Activated CD8-positive, alpha-beta T cell treated with anti-CD3 and anti-CD28 coated beads for 36 hours (primary cell): ENCODE measurements around the gene FCGR3A. TPM values are rescaled to one million over a fixed set of nuclear protein-coding genes. Genes with fewer than 3 reads are reported as not detected.

ENCODE experiments used
- ATAC-seq: fragments of 200-7000 bp; cut with Tn5 transposase; one replicate; pipeline ENCODE4 v1.10.0; 2021; ENCODE audit warnings: mild to moderate bottlenecking, moderate library complexity
- CTCF ChIA-PET: fragments of 350-600 bp; sonication (Branson Sonifier 250); formaldehyde crosslinking; loops from one replicate; lab custom pipeline; 2021; ENCODE audit warnings: antibody characterized with exemption; lab: Charles Lee
- POLR2A ChIA-PET: fragments of 350-600 bp; sonication (Branson Sonifier 250); formaldehyde crosslinking; loops from one replicate; lab custom pipeline; 2021; ENCODE audit warnings: antibody characterized with exemption; lab: Charles Lee
- DNase-seq: peaks from one replicate; pipeline ENCODE4 v3.0.0-alpha.2; 2020
- H3K27ac Mint-ChIP-seq: one replicate; pipeline ENCODE4 v1.8.0; 2021; ENCODE audit warnings: mild to moderate bottlenecking, mixed read lengths
- H3K27me3 Mint-ChIP-seq: one replicate; pipeline ENCODE4 v1.8.0; 2021; ENCODE audit warnings: mixed read lengths
- H3K36me3 Mint-ChIP-seq: one replicate; pipeline ENCODE4 v1.8.0; 2021; ENCODE audit warnings: low read depth, mixed read lengths
- H3K4me1 Mint-ChIP-seq: one replicate; pipeline ENCODE4 v1.8.0; 2021; ENCODE audit warnings: low read depth, mixed read lengths
- H3K4me3 Mint-ChIP-seq: one replicate; pipeline ENCODE4 v1.8.0; 2021; ENCODE audit warnings: mild to moderate bottlenecking, moderate library complexity, mixed read lengths
- H3K9me3 Mint-ChIP-seq: one replicate; pipeline ENCODE4 v1.8.0; 2021; ENCODE audit warnings: mixed read lengths
- CTCF ChIP-seq: fragments of 200-600 bp; IDR thresholded peaks from one replicate; pipeline ENCODE4 v1.8.0; 2022; ENCODE audit warnings: antibody characterized with exemption, mild to moderate bottlenecking
- intact Hi-C: fragments of 100-400 bp; cut with micrococcal nuclease; formaldehyde crosslinking; loops from one replicate; pipeline ENCODE4 v1.10.0; 2022
- total RNA-seq, 2 experiments: library from RNA; stranded (reverse); gene quantifications; one replicate each; pipeline ENCODE4 v1.2.3, GENCODE V29; 2021

Gene FCGR3A
- total RNA-seq, 2 experiments from 2014 or later, result 0.27 to 0.36 TPM

- H3K4me3 Mint-ChIP-seq, result no peak overlapping the region
- H3K9me3 Mint-ChIP-seq, result no peaks in the 10 kb centered on the region
- H3K27me3 Mint-ChIP-seq, result peaks cover 22% of the 10 kb centered on the region
- H3K36me3 Mint-ChIP-seq, result no peaks in the 10 kb centered on the region
- H3K4me1 Mint-ChIP-seq, result peaks cover 9% of the 10 kb centered on the region
- no peak for TF ChIP-seq CTCF
- DNase-seq, result no peak
- POLR2A ChIA-PET, result no interaction called here
- H3K27ac Mint-ChIP-seq, result no peak overlapping the region
- no peak for ATAC-seq
- CTCF ChIA-PET, result interaction anchor here (2.1 kb wide), 1 partner anchor 14 kb away, joined by 9 read pairs; no protein-coding TSS in a partner anchor
- intact Hi-C loops, result no loop called here
Measured at GRCh38 chr1:161501234-161501633, 48.4 kb downstream of the FCGR3A start.

- ChIA-PET POLR2A (no interaction called here), CTCF (interaction anchor here (1.3 to 3.0 kb wide), 2 partner anchors 12 to 15 kb away, joined by 4 to 11 read pairs; no protein-coding TSS in a partner anchor)
- no peak for ATAC-seq
- intact Hi-C loops, result no loop called here
- no peak for TF ChIP-seq CTCF
- Mint-ChIP-seq H3K9me3 (no peaks in the 10 kb centered on the region), H3K36me3 (no peaks in the 10 kb centered on the region), H3K27ac (no peak overlapping the region), H3K27me3 (peaks cover 22% of the 10 kb centered on the region), H3K4me1 (peaks cover 7% of the 10 kb centered on the region), H3K4me3 (no peak overlapping the region)
- DNase-seq, result no peak
Measured at GRCh38 chr1:161499099-161500039, 50.2 kb downstream of the FCGR3A start.

GRCh38 chr1:161498646-161499045 lies 51.0 kb downstream of the FCGR3A start:
- no peak overlapping the region for H3K27ac Mint-ChIP-seq
- POLR2A ChIA-PET, result interaction anchor here (0.7 kb wide), 1 partner anchor 9 kb away, joined by 4 read pairs; no protein-coding TSS in a partner anchor
- H3K27me3 Mint-ChIP-seq, result peaks cover 24% of the 10 kb centered on the region
- H3K9me3 Mint-ChIP-seq, result no peaks in the 10 kb centered on the region
- DNase-seq (no peak), ATAC-seq (no peak)
- H3K4me1 Mint-ChIP-seq, result peaks cover 7% of the 10 kb centered on the region
- no peaks in the 10 kb centered on the region for H3K36me3 Mint-ChIP-seq
- no peak for TF ChIP-seq CTCF
- no peak overlapping the region for H3K4me3 Mint-ChIP-seq
- intact Hi-C loops, result no loop called here
- CTCF ChIA-PET, result interaction anchor here (1.3 to 3.0 kb wide), 2 partner anchors 11 to 14 kb away, joined by 4 to 11 read pairs; no protein-coding TSS in a partner anchor

GRCh38 chr1:161497961-161498360 lies 51.7 kb downstream of the FCGR3A start:
- TF ChIP-seq CTCF, result no peak
- ChIA-PET CTCF (interaction anchor here (1.3 to 3.0 kb wide), 2 partner anchors 11 to 13 kb away, joined by 4 to 11 read pairs; no protein-coding TSS in a partner anchor), POLR2A (interaction anchor here (0.7 kb wide), 1 partner anchor 9 kb away, joined by 4 read pairs; no protein-coding TSS in a partner anchor)
- H3K9me3 Mint-ChIP-seq, result no peaks in the 10 kb centered on the region
- no peak overlapping the region for H3K4me3 Mint-ChIP-seq
- H3K27me3 Mint-ChIP-seq, result peaks cover 27% of the 10 kb centered on the region
- DNase-seq, result no peak
- no peaks in the 10 kb centered on the region for H3K36me3 Mint-ChIP-seq
- no peak overlapping the region for H3K27ac Mint-ChIP-seq
- no peak for ATAC-seq
- intact Hi-C loops, result no loop called here
- peaks cover 7% of the 10 kb centered on the region for H3K4me1 Mint-ChIP-seq

- H3K4me3 Mint-ChIP-seq, result no peak overlapping the region
- DNase-seq (no peak), ATAC-seq (no peak)
- H3K27me3 Mint-ChIP-seq, result peaks cover 43% of the 10 kb centered on the region
- H3K4me1 Mint-ChIP-seq, result peaks cover 17% of the 10 kb centered on the region
- ChIA-PET POLR2A (no interaction called here), CTCF (no interaction called here)
- no peak overlapping the region for H3K27ac Mint-ChIP-seq
- intact Hi-C loops, result no loop called here
- no peaks in the 10 kb centered on the region for H3K36me3 Mint-ChIP-seq
- TF ChIP-seq CTCF, result no peak
- no peaks in the 10 kb centered on the region for H3K9me3 Mint-ChIP-seq
Measured at GRCh38 chr1:161495490-161495889, 54.1 kb downstream of the FCGR3A start.
